H1 (cell line): ENCODE measurements around the gene PHLDA2. TPM values are rescaled to one million over a fixed set of nuclear protein-coding genes. Genes with fewer than 3 reads are reported as not detected.

Experiments used
- JUN ChIP-seq: IDR thresholded peaks from 2 replicates; pipeline ENCODE4 v1.6.1; 2011; ENCODE audit warnings: low read depth, mild to moderate bottlenecking, improper control_type of control experiment, low read length
- KDM4A ChIP-seq: IDR thresholded peaks from one replicate; pipeline ENCODE4 v1.7.1; 2012; ENCODE audit warnings: low read depth, mild to moderate bottlenecking, moderate library complexity, low read length, inconsistent platforms; ENCODE audit not compliant: severe bottlenecking
- POLR2AphosphoS5 ChIP-seq: IDR thresholded peaks from 2 replicates; pipeline ENCODE4 v1.6.1; 2011; ENCODE audit warnings: low read depth, low read length
- polyA plus RNA-seq, 7 experiments: library from polyadenylated mRNA; depleted of rRNA in 3 of 7; stranded (reverse) in 5 of 7; unstranded in 2 of 7; fragments of >200 nt in 5 of 7; fragments of 200-250 nt in 2 of 7; gene quantifications; 1 replicate in 5 of 7; 2 replicates in 1 of 7; 4 replicates in 1 of 7; pipeline versions ENCODE4 v1.2.1 to v1.2.3, GENCODE V29; 2011 to 2013; ENCODE audit warnings: missing spikeins in 2 of 7, mixed read lengths in 2 of 7
- total RNA-seq: library from RNA; stranded (reverse); fragmentation: NEBNext Ultra II Directional; extraction: Animal tissue kit (Norgen Biotek cat#: 25700); gene quantifications from 2 replicates; pipeline ENCODE4 v1.2.1, GENCODE V29; 2021

The PHLDA2 gene
- total and polyA plus RNA-seq, 2 of the 8 experiments (the other 6 are each of a cell fraction or from before 2014, with no cell fraction given) = 5.2 to 7.6 TPM

DNA sequence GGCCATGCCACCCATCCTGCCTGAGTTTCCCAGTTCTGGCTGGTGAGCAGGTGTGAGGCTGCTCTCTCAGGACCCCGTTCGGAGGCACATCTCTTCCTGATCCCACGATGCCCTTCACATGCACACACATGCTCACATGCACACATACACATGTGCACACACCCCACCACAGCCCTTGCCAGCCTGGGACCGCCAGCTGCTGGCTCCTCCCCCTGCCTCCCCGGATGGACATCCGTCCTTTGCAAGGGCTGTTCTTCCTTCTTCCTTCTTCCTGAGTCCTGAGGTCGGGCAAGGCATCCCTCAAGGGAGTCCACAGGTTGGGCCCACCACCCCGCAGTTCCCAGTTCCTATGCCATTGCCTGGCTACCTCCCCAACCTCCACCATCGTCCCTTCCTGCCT lies 33.2 kb downstream of the PHLDA2 start (continued):
- no peak for TF ChIP-seq POLR2AphosphoS5
- no peak for TF ChIP-seq KDM4A
- TF ChIP-seq JUN = no peak
